Activated naive CD4-positive, alpha-beta T cell treated with anti-CD3 and anti-CD28 coated beads, Interleukin-2, amount 50 U/mL, for 16 hours (primary cell): ENCODE results near the gene STAP1.

Experiments
- DNase-seq: peaks from one replicate; pipeline ENCODE4 v3.0.0-alpha.2; 2020

STAP1 gene

DNA sequence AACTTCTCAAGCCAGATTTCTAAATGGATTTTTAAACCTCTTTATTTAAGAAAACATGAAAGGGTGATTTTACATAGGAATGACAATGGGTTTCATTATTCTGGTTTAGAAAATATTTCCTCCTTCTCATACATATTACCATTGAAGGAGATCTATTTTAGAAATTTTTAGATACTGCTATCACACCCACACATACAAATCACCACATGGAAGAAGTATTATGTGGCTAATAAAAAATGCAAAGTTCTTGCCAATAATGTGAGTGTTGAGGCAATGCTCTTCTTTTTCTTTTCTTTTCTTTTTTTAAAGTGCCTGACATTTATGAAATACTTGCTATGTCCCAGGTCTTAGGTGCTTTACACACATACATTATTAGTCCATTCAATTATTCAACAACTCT, 6.8 kb downstream of the STAP1 start:
- no peak for DNase-seq

DNA sequence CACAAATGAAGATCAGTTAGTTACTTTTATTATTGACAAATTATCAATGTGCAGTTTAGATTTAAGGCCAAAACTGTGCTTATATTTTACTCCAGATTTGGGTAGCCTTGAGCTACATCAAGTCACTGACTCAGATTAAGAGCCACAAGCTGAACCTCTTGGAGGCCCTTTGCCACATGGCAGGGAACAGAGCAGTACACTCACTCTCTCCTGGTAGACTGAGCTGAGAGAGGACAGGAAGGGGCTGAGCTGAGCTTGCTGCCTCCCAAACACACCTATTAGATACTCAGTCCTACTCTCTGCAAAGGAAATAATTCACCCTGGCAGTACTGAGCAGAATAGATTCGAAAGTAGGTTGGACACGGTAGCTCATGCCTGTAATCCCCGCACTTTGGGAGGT, 7.8 kb downstream of the STAP1 start:
- no peak for DNase-seq

DNA sequence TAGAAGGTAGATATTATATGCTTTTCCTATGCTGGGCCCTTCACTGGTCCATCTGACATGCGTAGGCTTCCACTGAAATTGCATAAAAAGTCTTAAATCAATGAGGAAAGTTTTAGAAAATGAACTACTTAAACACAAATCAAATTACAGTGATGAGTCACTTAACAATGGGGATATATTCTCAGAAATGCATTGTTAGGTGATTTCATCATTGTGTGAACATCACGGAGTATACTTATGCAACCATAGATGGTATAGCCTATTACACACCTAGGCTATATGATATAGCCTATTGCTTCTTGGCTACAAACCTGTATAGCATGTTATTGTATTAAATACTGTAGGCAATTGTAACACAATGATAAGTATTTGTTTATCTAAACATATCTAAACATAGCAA, 10.3 kb downstream of the STAP1 start:
- no peak for DNase-seq

DNA sequence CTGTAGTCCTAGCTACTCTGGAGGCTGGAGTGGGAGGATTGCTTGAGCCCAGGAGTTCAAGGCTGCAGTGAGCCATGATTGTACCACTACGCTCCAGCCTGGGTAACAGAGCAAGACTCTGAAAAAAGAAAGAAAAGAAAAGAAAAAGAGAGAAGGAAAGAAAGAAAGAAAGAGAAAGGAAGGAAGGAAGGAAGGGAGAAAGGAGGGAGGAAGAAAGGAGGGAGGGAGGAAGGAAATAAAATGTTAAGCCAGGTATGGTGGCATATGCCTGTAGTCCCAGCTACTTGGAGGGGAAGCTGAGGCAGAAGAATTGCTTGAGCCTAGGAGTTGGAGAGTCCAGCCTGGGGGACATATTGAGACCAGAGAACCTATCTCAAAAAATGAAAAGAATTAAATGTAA, 12.0 kb downstream of the STAP1 start:
- no peak for DNase-seq

DNA sequence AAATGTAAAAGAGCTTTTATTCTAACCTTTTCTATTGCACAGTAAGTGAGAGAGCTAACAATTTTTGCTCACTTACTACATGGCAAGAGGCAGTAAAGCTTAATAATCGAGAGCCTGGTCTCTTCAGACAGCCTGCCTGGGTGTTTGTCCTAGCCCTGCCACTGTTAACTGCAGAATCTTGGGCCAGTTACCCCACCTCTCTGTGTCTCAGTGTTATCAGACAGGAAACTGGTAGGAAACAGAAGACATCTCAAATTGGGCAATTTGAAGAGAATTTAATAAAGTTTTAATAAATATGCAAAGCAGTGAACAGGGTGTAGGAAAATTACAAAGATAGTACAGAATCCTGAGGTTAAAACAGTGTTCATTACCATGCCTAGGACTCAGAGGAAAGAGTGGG, 13.4 kb downstream of the STAP1 start:
- DNase-seq: no peak

DNA sequence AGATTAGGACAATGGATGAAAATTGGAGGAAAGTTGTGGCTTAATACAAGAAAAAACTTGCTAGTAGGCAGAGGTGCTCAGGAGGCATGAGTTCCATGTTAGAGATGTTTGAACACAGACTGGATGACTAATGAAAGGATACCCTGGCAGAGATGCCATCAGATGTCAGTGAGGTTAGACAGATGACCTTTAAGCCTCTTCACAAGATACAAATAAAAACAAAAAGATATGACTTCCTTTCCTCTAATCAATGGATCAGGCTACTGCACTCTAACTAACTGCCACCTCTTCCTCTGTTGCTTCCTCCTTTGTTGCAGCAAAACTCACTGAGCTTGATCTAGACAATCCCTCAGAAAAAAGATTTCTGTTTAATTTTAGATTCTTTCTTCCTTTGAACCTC, 14.7 kb downstream of the STAP1 start:
- no peak for DNase-seq

DNA sequence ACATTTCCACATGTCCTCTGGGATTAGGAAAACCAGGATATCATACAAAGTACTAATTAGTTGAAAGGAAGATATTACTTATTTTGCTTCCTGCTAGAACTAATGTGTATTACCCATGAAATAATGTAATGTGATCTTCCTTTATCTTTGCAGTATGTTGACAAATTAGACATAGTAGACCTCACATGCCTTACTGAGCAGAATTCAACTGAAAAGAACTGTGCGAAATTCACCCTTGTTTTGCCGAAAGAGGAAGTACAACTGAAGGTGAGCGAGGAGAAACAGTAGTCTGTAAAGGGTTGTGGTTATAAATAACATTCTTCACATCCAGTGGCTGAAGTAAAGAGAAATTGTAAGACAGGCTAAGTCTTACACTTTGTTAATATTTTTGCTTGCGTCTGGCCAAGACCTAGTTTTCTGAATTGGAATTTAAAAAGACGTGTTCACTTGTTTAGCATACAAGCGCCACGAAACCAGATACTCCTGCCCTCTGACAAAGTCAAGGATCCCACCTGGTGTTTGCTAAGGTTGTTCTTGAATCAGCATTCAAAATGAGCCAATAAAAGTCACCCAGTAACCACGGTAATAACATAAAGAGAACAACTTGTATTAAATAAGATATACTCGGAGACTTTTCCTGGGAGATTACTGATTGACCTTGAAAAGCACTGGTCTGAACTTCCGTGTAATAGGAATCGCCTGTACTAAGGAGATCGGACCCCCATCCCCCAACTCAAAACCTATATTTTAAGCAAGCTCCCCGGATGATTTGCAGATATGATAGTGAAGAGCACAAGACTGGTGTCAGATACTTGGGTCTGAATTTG, 16.9 kb downstream of the STAP1 start:
- no peak for DNase-seq

DNA sequence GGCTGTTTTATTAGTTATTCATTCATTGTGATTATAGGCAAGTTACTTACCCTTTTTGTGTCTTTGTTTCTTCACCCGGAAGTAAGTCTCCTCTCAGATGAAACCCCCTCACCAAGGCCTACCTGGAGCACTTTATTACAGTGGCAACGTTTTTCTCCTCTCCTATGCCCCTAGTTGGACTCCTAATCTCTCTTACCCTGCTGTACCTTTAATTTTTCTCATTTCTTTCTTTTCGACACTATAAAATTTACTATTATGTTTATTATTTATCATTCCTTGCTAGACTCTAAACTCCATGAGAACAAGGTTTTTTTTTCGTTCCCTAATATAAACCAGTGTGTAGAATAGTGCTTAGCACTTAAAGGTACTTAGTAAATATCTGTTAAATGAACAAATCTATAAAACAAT, 17.5 kb downstream of the STAP1 start:
- DNase-seq: no peak

DNA sequence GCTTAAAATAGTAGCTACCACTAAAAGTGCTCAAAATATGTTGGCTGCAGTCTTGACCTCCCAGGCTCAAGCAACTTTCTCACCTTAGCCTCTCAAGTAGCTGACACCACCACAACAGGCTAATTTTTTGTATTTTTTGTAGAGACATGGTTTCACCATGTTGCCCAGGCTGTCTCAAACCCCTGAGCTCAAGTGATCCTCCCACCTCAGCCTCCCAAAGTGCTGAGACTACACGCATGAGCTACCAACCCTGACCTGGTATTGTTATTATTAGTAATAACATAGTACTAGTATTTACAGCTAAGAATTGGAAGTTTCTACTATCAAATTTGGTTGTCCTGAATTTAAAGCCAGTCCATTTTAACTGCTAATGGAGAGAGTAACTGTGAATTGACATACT, 18.0 kb downstream of the STAP1 start:
- no peak for DNase-seq

DNA sequence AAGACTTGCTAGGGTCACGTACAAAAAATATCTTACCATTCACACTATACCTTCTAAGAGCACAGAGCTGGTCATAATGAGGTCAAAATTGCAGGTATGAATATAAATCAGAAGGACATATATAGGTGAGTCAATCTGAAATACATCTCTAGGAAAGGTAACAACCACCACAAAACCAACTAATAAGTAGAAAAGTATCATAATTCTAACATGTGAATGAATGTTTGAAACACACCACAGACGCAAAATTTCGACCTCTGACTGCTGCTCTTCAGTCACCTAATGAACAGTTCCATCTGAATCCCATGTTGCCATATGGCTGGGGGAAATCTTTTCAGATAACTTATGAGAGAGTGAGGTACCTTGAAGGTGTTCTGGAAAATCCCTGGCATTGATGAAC, 22.1 kb downstream of the STAP1 start:
- no peak for DNase-seq

DNA sequence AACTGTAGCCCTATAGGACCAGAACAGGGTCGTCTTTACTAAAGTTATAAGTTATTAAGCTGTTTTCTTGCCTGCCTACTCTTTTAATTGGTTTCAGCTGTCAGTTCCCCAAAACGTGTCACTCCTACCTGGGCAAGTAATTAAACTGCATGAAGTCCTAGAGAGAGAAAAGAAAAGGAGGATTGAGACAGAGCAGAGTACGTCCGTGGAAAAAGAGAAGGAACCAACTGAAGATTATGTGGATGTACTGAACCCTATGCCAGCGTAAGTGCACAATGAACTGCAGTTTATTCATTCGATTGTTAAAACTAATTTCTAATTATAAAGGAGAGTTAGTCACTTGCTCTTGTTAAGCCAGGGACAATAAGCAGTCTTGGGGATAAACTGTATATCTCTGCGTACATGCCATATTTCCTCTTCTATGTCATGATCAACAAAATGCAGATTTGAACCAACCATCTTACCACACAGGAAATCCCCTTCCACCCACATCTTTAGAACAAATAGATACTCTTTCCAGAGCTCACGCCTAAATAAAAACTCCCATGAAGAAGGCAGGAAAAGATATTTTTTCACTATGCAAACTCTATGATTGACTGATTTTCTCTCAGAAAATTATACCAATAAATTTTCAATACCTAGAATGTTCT, 22.8 kb downstream of the STAP1 start:
- DNase-seq: no peak

DNA sequence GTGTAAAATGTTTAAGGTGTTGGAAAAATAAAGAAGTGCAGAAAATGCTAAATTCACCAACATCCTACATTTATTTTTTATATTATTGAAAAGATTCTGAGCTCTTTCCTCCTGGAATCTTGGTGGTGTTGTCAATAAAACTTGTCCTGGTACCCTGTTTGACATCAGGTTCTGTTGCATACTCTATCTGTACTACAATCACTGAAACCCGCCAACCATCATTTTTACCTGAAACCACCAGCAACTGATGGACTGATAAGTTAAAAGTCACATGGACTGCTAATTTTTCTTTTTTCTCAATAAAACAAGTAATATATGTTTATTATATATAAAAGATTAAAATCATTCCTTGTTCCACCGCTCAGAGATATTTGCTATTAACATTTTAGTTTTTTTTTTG, 23.4 kb downstream of the STAP1 start:
- no peak for DNase-seq

DNA sequence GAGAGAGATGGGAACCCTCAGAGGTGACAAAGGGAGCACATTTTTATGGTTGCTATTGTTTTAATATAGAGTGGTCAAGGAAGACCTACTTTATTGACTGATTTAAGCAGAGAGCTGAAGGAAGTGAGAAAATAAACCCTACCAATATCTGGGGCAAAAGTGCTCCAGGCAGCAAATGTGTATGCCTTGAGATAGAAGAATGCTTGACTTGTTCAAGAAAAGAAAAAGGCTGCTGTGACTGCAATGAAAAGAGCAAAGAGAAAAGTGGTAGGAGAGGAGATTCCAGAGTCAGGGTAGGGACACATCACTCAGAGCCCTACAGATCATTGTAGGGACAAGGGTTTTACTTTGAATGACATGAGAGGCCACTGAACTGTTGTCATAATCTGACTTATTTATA, 26.0 kb downstream of the STAP1 start:
- DNase-seq: no peak

DNA sequence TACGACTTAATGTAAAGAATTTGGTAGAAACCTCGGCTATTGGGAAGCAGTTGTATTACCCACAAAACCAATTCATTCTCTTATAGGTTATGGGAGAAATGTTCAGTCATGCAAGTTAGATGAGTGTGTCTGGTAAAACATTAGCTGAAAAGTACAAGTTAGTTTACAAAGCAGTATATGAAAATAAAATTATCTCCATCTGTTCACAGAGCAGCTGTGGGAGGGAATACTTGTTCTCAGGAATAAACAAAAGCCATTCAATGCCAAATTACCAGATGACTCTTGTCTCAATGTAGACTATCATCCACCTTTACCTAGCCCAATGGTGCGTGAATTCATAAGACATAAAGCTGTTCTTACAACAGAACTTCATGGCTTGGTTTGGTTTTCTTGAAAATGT, 28.6 kb downstream of the STAP1 start:
- no peak for DNase-seq

DNA sequence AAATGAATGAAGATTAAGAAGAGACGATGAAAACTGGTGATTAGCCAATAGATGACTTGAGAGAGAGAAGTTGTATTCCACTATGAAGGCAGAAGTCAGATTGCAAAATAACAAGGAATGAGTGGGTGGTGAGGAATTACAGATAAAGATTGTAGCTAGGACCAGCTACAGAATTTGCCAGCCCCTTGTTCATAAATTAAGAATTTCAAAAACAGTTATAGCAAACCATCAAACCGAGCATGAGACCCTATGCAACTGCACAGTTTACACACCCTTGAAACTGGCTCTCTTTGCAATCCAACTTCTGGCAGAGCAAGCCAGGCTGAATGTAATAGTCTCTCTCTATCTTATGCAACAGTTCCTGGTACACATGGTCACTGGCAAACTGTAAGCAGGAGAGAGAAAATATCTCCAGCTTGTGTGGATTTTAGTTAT, 35.2 kb downstream of the STAP1 start:
- no peak for DNase-seq

DNA sequence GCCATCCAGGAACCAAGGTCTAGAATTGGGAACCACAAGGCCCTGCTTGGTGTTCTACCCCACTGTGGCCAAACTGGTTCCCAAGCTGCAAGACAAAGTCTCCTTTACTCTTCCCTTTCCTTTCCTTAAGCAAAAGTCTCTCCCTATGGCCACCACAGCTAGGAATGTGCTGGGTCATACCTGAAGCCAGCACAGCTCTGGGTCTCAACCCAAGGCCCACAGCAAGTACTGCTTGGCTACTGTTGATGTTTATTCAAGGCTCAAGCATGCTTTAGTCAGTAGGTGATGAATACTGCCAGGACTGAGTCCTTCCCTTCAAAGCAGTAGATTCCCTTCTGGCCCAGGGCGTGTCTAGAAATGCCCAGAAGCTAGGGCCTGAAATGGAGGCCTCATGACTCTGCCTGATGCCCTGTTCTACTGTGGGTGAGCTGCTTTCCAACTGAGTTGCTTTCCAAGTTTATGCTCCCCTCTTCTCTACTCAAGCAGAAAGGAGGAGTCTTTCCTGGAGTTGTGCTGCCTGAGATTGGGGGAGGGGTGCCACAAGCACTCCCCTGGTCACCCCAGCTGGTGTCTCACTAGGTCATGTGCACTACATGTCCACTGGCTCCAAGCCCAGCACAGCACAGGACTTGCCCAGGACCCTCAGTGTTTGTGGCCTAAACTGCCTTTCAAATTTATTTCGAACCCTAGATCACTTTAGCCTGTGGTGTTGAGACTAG, 44.9 kb downstream of the STAP1 start:
- no peak for DNase-seq

DNA sequence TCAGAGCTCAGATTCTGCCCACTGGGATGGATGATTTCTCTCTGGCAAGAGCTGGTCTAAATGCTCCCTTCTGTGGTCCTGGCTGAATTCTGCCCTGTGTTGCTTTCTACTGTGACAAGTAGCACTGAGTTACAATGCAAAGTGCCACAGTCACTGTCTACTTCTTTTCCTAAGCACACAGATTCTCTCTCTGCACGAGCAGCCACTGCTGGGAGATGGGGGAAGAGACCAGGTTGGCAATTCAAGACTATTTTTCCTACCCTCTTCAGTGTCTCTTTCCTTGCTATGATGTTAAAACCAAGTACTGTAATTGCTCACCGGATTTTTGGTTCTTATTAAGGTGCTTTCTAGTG, 45.5 kb downstream of the STAP1 start:
- DNase-seq: no peak

DNA sequence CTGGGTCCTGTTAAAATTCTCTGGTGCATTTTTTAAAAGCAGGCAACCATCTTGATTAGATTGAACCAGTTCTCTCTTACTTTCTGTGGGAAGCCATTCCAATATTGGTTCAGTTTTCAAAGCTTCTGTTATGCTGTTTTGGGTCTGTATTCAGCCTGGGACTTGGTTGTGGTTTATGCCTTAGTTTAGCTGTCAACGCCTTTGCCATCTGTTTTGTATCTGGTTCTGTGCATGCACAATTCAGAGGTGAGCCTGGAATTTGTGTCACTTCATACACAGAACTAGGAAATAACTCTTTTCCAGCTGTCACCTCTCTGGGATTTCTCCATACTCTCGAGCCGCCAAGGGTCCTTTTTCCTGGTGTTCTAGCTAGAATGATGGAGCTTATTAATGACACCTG, 46.2 kb downstream of the STAP1 start:
- DNase-seq: no peak

DNA sequence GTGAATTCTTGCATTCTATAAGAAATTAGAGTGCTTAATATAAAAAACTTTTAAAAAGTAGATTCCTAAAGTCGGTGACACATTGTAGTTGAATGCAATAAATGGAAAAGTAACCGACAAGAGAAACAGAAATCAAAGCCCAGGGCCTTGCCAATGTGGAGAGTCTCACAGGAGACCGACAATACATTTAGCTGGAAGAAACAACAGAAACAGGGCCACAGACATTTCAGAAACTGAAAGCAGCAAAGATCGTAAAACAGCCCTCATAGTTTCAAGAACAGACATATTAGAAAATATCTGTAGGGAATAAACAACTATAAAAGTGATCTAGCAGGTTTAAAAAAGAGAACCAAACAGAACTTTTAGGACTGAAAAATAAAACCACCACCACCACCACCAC, 49.5 kb downstream of the STAP1 start:
- DNase-seq: no peak

DNA sequence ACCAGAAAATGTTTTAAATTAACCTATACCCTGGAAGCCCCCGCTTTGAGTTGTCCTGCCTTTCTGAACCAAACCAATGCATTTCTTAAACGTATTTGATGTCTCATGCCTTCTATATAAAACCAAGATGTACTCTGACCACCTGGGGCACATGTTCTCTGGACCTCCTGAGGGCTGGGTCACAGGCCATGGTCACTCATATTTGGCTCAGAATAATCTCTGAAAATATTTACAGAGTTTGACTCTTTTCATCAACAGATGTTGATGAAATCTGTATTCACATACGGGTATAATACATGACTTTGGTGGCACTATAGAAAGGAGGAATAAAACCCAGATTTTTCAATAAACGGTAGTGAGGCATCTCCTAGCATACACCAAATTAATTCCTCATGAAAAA, 55.7 kb downstream of the STAP1 start:
- DNase-seq: no peak

DNA sequence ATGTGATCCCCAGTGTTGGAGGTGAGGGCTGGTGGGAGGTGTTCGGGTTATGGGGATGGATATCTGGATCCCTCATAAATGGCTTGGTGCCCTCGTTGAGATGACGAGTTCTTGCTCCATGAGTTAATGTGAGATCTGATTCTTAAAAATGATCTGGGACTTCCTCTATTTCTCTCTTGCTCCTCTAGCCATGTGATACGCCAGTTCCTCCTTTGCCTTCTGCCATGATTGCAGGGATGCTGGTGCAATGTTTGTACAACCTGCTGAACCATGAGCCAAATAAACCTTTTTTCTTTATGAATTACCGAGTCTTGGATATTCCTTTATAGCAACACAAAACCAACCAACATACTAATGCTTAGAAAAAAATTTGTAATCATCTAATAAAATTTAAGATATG, 56.6 kb downstream of the STAP1 start:
- DNase-seq: no peak

DNA sequence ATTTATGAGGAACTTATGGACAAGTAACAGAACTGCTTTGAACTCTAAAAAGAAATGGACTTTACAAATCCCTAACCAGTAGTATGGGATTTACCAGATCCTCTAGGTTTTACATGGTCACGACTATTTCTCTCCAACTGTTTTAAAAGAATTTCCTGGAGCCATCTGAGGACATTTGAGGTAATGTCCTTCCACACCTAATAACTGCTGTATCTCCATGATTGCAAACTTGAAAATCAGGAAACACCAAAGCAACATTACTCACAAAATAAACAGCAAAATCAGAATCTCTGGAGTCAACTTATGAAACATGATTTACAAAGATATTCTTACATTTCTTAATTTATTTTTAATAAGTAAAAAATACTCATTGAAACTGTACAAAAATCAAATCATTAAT, 58.0 kb downstream of the STAP1 start:
- no peak for DNase-seq

DNA sequence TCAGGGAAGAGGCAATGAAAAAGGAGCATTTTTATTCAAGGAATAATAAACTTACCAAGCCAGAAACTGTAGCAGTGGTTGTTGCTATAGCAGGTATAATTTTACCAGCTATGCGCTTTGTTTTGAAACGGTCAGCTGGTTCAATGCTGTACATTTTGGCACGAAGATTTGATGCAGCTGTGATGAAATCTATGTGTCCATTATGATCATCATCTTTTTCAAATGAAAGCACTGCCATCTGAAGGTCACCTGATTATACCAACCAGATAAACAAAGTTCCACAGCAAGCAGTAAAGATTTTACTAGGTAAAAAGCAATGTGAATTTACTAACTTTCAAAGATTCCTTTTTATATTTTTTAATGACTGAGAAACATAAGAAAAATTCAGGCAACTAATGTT, 66.4 kb downstream of the STAP1 start:
- DNase-seq: no peak

DNA sequence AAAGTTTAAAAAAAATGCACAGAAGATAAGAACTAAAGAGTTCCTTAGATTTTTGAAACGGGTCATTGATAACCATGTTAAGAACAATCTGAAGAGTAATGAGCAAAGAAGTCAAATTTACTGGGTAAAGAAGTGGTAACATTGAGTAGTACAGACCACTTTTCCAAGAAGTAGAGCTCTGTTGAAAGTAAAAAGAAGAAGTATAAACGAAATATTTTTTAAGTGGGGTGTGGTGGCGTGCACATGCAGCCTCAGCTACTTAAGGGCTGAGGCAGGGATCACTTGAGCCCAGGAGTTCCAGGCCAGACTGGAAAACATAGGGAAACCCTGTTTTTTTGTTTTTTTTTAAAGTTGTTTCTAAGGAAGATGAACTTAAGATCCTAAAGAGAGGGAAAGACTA, 74.0 kb downstream of the STAP1 start:
- DNase-seq: no peak
